ENCODE results near the gene RDX. TPM values are rescaled to one million over a fixed set of nuclear protein-coding genes. Genes with fewer than 3 reads are reported as not detected.

Gene RDX
- total and polyA plus RNA-seq, 2 of the 8 experiments (the other 6 are each of a cell fraction or from before 2014, with no cell fraction given): 27.4 to 100 TPM

DNA sequence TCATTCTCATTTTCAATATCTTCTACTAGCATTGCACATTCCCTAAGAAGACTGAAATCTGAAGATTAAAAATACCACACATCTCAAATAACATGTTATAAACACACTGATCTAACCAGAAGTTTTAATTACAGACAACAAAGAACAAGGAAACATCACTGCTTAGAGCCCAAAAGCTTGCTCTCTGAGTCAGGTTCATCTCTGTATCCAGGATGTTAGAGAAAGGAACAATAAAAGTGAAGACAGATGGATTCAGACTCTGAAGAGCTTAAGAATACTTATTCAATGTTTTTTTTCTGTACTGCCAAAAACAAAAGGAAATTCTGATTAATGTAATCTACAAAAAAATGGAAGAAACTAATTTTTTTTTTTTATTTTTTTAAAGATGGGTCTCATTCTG lies 16.5 kb downstream of the RDX start:
- Histone ChIP-seq H2BK15ac (ENCODE audit: low read length) (no peak overlapping the region), H3K9me3 (ENCODE audit: insufficient read depth in 2 of 2, low read depth in 1 of 2, low read length in 1 of 2) (no peaks in the 10 kb centered on the region), H4K20me1 (replicated peaks in 1 of 2; ENCODE audit: control insufficient read depth in 1 of 2, insufficient read depth in 2 of 2, low read length in 2 of 2) (peaks cover 0 to 3% of the 10 kb centered on the region in 2 experiments), H3K4me3 (ENCODE audit: extremely low read depth in 1 of 4, insufficient read depth in 2 of 4, low read depth in 3 of 4, low read length in 4 of 4) (no peak overlapping the region), H3K18ac (ENCODE audit: extremely low read depth, low read length) (no peak overlapping the region), H2AK5ac (ENCODE audit: low read depth, low read length) (no peak overlapping the region), H4K91ac (replicated peaks; ENCODE audit: insufficient read length, low read length) (no peak overlapping the region), H3K56ac (replicated peaks; ENCODE audit: insufficient read length, low read depth, low read length) (no peak overlapping the region), H4K8ac (ENCODE audit: extremely low read depth, insufficient read depth, low read length) (no peak overlapping the region), H3K4me2 (ENCODE audit: insufficient read depth in 1 of 2, low read depth in 2 of 2, low read length in 2 of 2) (no peak overlapping the region), H2BK120ac (replicated peaks; ENCODE audit: low read depth, low read length) (no peak overlapping the region), H3K27me3 (replicated peaks in 1 of 4; ENCODE audit: control insufficient read depth in 3 of 4, extremely low read depth in 1 of 4, insufficient read depth in 3 of 4, low read length in 3 of 4) (no peaks in the 10 kb centered on the region), H3K4ac (replicated peaks; ENCODE audit: insufficient read length, low read depth, low read length) (no peak overlapping the region), H3K27ac (ENCODE audit: low read depth, low read length) (no peak overlapping the region), H3K23ac (ENCODE audit: insufficient read length) (no peak overlapping the region), H3K23me2 (ENCODE audit: low read depth, low read length) (no peaks in the 10 kb centered on the region), H3K79me1 (ENCODE audit: low read depth, low read length) (peaks cover 2% of the 10 kb centered on the region; the same call in 1 of the 2 replicates), H2BK12ac (ENCODE audit: low read depth, low read length) (no peak overlapping the region), H3K9ac (replicated peaks in 1 of 4; ENCODE audit: extremely low read depth in 1 of 4, low read depth in 3 of 4, low read length in 3 of 4) (no peak overlapping the region), H2BK20ac (ENCODE audit: low read length) (no peak overlapping the region), H2AFZ (ENCODE audit: low read length) (no peak overlapping the region), H3K4me1 (replicated peaks in 1 of 4; ENCODE audit: control insufficient read depth in 3 of 4, insufficient read depth in 4 of 4, low read length in 3 of 4) (no peaks in the 10 kb centered on the region), H3K79me2 (ENCODE audit: control insufficient read depth in 1 of 2, insufficient read depth in 2 of 2, low read length in 2 of 2) (peaks cover 0 to 78% of the 10 kb centered on the region in 2 experiments; a peak in 2 of 4 replicates), H3K36me3 (ENCODE audit: control insufficient read depth in 2 of 4, insufficient read depth in 4 of 4, low read length in 3 of 4) (peaks cover 0 to 15% (median 8%) of the 10 kb centered on the region in 4 experiments; a peak in 4 of 8 replicates), H3K14ac (ENCODE audit: insufficient read length) (no peak overlapping the region), H4K5ac (ENCODE audit: insufficient read length, low read depth, low read length) (no peak overlapping the region), H2BK5ac (ENCODE audit: low read depth, low read length) (no peak overlapping the region)
- FAIRE-seq (no peak), DNase-seq (ENCODE audit: low read depth in 1 of 2, low spot score in 2 of 2) (no peak)
- TF ChIP-seq PHF8 (conservative IDR thresholded peaks at IDR 0.05; ENCODE audit: low read depth, low read length) (no peak), HDAC6 (IDR thresholded peaks at IDR 0.05; ENCODE audit: low read depth, low read length) (no peak), BCL11A (IDR thresholded peaks at IDR 0.05; ENCODE audit: low read depth in 2 of 2, low read length in 2 of 2) (no peak), EGR1 (IDR thresholded peaks at IDR 0.05; ENCODE audit: borderline replicate concordance, low read depth, low read length) (no peak)
- TF ChIP-seq, protein P1, sequence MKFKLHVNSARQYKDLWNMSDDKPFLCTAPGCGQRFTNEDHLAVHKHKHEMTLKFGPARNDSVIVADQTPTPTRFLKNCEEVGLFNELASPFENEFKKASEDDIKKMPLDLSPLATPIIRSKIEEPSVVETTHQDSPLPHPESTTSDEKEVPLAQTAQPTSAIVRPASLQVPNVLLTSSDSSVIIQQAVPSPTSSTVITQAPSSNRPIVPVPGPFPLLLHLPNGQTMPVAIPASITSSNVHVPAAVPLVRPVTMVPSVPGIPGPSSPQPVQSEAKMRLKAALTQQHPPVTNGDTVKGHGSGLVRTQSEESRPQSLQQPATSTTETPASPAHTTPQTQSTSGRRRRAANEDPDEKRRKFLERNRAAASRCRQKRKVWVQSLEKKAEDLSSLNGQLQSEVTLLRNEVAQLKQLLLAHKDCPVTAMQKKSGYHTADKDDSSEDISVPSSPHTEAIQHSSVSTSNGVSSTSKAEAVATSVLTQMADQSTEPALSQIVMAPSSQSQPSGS (IDR thresholded peaks at IDR 0.05; ENCODE audit: low read length): no peak
- CTCF ChIA-PET (ENCODE audit: partially characterized antibody): interaction anchor here (0.5 to 1.3 kb wide), 5 partner anchors 15 to 155 kb away, joined by 3 to 4 read pairs (median 4); no protein-coding TSS in a partner anchor
- POLR2A ChIA-PET (ENCODE audit: partially characterized antibody): interaction anchor here (0.7 to 1.6 kb wide), 3 partner anchors 9 to 1760 kb away, joined by 3 to 4 read pairs (median 3); partner anchors contain the start of gene RDX

Measured in H1 (cell line).